ENCODE data around the gene PPFIBP2.

The PPFIBP2 gene

GRCh38 chr11:7551571-7551970 is 37.8 kb downstream of the PPFIBP2 start:
- DNase-seq (ENCODE audit: low read depth), result no peak

DNA sequence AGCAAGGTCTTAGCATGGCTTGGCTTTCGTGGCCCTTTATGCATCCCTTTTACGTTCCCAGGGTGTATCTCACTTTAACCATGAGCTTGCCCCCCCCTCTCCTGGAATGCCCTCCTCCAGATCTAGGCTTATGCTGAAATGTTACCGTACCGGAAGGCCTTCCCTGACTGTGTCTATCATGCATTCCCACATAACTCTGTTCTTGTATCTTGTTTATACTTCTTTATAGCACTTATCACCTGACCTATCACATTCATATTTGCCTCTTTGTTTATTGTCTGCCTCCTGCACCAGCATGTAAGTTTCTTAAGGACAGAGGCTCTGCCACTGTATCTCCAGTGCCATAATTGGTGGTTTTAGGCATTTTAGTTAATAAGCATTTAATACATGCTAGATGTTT is 38.9 kb downstream of the PPFIBP2 start:
- no peak for DNase-seq (ENCODE audit: low read depth)

DNA sequence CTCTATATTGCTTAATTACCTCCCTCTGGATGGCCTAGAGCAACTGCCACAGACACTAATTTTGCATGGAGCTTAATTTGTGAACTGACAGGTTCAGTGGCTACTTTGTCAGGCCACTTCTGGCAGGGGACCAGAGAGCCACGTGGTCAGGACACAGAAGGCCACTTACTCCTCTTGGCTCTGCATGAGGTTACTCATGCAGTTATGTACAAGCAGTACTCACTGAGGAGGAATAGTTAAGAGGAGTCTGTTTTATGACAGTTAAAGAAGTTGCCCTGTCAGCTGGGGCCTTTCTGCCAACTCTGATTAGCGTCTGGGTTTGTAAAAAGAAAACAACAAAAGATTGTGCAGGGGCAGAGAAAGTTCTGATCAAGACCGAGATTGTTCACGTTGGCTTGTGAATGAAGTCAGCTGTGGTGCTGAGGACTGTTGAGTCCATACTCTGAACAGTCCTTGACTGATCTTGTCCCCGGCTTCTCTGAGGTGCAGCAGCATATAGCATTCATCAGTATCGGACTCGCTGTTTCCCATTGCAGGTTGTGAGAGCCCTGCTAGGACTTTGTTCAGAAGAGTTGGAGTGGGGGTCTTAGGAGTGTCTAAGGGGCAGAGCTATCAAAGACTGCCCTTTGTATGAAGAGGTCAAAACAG is 41.4 kb downstream of the PPFIBP2 start:
- DNase-seq (ENCODE audit: low read depth), result no peak

DNA sequence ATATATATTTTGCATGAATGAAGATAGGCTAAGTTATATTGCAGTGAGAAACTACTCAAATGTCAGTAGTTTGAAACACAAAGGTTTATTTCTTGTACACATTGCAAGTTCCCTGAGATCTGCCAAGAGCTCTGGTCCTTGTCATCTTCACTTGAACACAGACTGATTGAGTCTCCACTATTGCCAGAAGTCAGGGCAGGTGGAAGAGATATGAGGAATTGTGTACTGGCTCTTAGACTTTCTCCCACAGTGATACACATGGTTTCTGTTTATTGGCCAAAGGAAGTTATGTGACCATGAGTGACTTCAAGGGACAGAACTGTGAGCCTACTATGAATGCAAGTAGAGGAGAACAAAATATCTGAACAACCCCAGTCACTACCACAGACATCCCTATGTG is 44.2 kb downstream of the PPFIBP2 start:
- no peak for DNase-seq (ENCODE audit: low read depth)

DNA sequence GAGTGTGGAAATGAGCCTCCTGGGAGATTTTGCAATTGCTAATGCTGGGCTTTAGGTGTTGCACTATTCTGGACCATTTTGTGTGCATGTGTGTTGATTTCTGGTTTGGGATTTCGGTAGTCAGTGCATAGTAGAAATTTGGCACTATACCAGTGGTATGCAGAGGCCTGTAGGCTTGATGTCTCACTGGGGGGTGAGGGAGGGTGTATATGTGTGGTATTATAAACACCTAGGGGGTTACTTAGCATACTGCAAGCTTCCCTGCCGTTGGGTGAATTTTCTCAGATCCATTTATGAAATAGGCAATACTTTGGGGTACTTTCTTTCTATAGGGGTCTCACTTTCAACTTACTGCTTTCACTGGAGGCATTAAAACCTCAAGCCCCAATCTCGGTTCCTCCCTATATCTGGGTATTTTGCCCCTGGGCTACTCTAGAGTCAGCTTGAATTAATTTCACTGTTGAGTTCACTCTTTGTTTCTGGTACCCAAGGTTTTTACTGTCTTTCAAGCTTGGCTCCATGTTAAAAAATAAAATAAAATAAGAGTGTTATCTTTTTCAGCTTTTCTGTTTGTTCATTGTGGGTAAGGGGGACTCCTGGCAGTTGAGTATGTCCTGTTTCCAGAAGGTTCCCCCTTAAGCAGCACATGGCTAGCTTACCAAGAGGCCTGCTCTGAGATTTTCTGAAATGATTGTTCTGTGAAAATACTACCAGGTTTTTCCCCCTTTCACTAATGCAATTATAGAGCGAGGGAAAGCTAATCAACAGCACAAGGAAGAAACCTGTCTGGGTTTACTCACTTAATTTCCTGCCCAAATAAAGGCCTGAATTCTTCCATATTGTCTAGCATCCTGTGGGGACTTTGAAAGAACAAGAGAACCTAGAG is 45.8 kb downstream of the PPFIBP2 start:
- no peak for DNase-seq (ENCODE audit: low read depth)

DNA sequence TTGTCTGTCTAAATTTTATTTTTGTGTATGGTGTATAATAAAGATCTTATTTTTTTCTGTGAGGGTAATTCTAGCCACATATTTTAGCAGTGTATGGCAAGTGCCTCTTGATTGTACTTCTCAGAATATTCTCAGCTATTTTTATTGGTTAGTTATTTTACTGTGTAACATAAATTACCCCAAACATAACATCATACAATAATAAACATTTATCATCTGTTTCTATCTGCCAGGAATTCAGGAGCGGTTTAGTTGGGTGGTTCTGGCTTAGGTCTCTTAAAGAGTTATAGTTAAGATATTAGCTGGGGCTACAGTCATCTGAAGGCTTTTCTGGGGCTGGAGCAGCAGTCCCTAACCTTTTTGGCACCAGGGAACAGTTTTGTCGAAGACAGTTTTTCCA is 47.8 kb downstream of the PPFIBP2 start:
- no peak for DNase-seq (ENCODE audit: low read depth)

- DNase-seq (ENCODE audit: low read depth), result no peak
These were observed 49.5 kb downstream of the PPFIBP2 start for GRCh38 chr11:7563281-7563680.

- DNase-seq (ENCODE audit: low read depth), result no peak
These were observed 51.0 kb downstream of the PPFIBP2 start for GRCh38 chr11:7564803-7565202.

DNA sequence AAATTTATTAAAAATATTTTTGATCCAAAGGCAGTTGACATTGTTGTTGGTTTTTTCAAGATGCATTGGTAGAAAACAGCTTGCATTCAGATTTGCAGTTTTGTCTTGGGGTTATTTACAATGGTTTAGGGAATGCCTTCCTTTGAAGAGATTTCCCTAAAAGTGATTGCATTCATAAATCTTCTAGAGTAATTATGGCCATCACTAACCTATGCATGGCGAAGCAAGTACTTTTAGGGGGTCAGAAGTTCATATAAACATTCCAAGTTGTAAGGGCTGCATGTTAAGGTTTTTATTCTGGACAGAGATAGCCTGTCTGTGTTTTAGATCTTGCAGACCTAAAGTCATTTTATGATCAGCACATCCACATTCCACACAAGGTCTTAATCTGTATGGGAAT is 53.5 kb downstream of the PPFIBP2 start:
- DNase-seq (ENCODE audit: low read depth), result no peak

DNA sequence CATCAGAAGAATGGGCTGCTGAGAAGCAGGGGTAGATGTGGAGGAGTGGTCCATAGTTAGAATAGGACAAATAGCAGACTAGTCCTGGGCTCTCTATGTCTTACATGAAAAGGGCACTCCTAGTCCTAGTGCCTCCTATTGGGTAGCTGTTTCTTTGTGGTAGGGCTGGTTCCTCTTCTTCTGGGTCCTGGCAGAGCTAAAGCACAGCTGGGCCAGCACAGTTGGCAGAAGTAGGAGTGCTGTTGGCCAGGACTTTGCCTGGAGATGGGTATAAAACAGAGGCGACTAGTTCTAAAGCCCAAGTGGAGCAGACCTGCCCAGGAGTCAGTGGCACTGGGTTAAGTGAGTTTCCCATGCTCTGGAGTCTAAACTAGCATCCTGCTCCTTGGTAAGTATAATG is 55.2 kb downstream of the PPFIBP2 start:
- DNase-seq (ENCODE audit: low read depth), result no peak

DNA sequence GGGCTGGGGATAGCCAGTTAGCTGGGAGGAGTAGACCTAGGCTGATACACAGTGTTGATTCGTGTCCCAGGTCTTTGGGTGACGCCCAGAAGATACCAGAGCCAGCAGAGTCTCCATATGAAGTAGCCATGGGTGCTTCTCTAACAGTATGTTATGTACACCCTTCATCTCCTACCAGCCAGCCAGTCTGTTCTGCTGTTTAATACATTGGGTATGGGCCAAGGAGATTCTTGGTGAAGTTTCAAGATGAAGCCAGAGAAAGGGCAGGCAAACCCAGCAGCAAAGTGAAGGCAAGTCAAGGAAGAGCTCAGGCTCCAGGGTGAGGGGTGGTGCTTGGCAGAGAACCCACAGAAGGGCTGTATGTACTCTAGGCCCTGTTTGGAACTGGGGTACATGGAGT is 56.4 kb downstream of the PPFIBP2 start:
- DNase-seq (ENCODE audit: low read depth), result no peak

DNA sequence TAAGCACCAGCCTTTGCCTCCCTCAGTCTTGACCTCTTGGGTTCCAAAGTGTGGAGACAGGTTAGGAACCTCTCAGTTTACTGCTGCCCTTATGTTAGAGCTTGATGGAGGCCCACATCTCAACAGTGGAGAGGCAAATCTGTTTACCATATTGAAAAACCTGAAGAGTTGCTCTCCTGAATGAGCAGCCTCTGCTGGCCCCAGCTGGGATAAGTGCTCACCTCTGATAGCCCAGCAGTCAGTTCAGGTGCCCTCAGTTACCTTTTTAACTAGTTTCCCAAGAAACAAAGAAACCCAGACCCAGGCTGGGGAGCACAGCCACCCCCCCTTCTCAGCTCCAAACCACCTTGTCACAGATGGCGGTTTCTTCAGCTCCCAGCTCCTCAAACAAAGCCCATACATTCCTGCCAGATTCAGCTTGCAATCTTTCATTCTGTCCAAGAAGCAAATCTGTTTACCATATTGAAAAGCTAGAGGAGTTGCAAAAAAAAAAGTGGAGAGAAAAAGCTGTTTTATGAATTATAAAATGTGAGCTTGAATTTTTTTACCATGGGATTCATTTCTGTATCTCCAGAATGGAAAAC is 57.2 kb downstream of the PPFIBP2 start:
- no peak for DNase-seq (ENCODE audit: low read depth)

DNA sequence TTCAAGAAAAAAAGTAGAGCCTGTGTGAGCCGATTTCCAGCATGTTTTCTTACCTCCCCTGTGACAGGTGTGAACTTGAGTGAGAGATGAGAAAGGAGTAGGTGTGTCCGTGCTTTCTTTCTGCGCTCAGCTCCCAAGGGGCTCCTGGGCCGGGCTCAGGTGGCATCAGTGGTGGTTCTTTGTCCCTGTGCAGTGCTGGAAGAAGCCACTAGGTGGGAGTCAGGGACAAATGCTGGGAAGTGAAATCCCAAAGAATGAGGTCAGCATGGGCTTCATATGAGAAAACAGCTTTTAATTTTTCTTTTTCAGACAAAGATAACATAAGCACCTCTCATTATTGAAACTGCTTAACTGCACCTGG is 57.8 kb downstream of the PPFIBP2 start:
- DNase-seq (ENCODE audit: low read depth), result no peak

- no peak for DNase-seq (ENCODE audit: low read depth)
These were observed 58.4 kb downstream of the PPFIBP2 start for GRCh38 chr11:7572001-7572712.

DNA sequence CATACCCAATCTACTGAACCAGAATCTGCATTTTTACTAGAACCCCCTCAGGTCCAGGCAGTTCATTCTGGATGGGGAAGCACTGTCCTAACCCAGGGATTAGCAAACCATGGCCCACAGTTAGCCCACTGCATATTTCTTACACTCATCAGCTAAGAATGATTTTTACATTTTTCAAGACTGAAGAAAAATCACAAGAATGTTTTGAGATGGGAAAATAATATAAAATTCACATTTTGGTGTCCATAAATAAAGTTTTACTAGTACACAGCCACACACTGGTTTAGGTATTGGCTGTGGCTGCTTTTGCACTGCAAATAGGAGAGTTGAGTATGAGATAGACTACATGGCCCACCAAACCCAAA is 59.4 kb downstream of the PPFIBP2 start:
- DNase-seq (ENCODE audit: low read depth), result no peak

DNA sequence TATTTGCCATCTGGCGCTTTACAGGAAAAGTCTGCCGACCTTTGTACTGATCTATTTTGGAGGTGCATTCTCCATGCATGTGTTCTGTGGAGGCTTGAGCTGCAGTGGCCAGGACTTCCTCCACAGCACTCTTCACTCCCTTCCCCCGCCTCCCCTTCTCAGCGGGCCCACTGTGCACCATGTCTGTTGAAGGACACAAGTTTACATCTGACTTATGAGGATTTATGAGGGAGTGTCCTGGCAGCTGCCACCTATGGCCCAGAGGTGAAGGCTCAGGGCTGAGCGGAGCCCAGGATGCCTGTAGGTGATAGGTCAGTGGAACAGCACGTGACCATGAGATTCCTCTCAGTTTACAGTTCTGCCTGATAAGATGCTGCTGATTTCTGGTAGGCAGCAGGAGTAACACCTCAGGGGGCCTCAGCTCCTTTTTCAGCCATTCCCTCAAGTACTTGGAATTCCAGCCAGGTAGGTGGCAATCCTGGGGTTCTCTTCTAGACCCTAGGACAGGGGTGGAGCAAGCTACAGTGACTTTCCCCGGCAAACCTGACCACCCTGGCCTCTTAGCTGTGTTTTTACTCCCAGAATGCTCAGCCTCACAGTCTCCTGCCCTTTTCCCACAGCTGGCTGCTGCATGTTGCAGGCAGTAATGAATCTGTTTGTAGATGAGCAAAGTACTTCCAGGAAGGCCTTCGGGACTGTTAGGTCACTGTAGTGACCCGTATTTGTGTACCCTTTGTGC is 59.9 kb downstream of the PPFIBP2 start:
- DNase-seq (ENCODE audit: low read depth), result no peak

DNA sequence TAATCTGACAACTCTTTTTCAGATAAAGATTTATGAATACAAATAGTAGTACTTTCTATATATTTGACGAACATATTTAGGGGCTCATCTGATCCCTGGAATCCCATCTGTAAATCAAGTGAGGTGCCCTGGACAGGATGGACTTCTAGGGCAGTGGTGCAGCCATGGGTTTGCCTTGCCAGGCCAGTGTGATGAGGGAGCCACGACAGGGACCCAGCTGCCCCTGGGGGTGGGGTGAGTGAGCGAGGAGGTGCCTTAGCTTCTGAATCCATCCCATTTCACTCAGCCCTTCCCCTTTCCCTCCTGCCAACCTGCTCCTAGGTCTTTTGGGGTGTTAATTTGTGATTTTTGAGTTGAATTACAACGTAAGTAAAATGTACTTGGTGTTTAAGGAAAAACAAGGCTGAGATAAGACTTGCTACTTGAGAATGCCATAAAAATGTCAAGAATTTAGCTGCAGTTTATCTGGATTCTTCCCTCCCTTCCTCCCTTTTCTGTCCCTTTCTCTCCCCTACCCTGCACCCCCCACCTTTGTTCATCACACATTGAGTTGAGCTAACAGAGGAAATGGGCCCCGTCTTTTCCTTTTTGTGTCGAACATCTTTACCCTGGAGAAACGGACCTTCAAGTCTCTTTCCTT is 60.8 kb downstream of the PPFIBP2 start:
- no peak for DNase-seq (ENCODE audit: low read depth)

DNA sequence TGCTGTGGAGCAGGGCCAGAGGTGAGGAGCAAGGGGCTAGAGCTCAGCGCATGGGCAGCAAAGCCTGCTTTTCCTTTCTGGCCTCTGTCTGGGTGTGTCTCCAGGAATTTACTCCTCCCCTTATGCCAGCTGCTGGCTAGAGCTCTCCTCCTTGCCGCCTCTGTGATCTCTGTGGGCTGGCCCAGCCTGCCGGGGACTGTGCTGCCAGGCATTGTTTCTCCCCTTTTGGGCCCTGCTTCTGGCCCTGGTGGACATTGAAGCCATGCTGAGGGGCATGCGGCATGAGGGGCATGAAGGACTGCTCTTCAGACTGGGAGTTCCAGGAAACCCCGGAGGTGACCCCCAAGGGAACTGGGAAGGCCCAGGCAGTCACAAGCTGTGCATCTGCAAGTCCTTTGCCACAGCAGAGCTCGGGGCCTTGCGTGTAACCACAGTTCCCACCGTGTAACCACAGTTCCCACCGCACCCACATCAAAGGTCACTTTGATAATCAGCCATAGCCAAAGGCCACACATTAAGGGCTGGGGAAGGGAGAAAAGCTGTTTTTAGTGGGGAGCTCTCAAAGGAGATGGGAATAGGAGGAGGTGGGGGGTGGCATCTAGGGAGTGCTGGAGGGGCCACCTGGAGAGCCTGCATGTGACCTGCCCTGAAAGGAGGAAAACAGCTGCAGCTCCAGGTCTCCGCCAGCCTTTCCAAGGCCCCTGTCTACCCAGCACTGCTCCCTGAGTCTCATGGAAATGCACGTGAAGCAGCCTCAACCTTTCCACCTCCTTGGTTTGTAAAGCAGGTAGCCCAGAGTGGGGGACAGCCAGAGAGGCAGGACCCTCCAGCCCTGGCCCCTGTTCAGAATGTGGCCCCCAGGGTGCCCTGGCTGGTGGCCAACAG is 62.3 kb downstream of the PPFIBP2 start:
- DNase-seq (ENCODE audit: low read depth), result no peak

DNA sequence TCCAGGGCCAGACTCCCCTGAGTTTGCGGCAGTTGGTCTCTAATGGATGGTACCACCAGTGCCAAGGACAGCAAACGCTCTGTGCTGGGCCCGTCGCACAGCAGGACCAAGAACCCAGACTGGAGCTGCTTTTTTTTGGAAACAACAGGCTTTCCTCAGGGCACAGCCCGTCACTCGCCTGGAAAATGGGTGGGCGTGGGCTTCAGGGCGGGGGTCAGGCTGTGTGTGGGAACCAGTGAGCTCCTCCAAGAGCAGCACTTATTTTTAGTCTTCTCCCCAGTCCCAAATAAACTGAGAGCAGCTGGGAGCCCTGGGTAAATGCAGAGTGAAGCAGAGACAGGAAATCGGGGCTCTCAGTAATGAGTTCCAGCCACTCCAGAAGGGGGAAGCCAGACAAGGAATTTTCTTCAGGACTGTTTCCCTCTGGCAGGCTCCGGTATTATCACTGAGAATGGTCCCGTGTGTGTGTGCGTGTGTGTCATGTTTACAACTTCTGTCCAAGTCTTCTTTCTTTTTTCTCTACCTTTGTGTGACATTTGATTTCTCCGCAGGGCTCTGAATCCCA is 63.0 kb downstream of the PPFIBP2 start:
- no peak for DNase-seq (ENCODE audit: low read depth)
